ENCODE data around the gene EHD3.

EHD3 gene

GRCh38 chr2:31299547-31299946 lies 65.6 kb downstream of the EHD3 start:
- H3K4me3 Mint-ChIP-seq = no peak overlapping the region
- peaks cover 21% of the 10 kb centered on the region for H3K27me3 Mint-ChIP-seq (ENCODE audit: low read depth)
- H3K27ac Mint-ChIP-seq = no peak overlapping the region
- TF ChIP-seq, protein P1, sequence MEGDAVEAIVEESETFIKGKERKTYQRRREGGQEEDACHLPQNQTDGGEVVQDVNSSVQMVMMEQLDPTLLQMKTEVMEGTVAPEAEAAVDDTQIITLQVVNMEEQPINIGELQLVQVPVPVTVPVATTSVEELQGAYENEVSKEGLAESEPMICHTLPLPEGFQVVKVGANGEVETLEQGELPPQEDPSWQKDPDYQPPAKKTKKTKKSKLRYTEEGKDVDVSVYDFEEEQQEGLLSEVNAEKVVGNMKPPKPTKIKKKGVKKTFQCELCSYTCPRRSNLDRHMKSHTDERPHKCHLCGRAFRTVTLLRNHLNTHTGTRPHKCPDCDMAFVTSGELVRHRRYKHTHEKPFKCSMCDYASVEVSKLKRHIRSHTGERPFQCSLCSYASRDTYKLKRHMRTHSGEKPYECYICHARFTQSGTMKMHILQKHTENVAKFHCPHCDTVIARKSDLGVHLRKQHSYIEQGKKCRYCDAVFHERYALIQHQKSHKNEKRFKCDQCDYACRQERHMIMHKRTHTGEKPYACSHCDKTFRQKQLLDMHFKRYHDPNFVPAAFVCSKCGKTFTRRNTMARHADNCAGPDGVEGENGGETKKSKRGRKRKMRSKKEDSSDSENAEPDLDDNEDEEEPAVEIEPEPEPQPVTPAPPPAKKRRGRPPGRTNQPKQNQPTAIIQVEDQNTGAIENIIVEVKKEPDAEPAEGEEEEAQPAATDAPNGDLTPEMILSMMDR (IDR thresholded peaks at IDR 0.05; ENCODE audit: unreplicated experiment in 3 of 3) = no peak
- H3K9me3 Mint-ChIP-seq = no peaks in the 10 kb centered on the region
- no peaks in the 10 kb centered on the region for H3K4me1 Mint-ChIP-seq
- H3K36me3 Mint-ChIP-seq (ENCODE audit: low read depth) = no peaks in the 10 kb centered on the region

DNA sequence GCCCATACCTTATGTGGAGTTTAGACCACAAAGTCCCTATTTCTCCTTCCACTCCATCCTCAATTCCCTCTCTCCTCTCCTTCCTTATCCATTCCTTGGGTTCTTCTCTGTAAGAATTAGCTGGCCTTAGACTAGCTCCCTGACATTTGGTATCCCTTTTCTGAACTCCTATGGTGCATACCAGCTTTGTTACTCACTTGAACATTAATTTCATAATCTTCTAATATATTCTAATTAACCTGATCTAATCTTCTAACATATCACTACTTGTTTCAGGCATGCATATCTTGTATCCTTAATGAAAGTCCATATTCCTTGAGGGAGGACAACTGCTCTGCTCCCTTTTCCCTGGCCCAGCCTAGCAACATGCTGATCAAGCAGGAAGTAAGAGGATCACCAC lies 66.4 kb downstream of the EHD3 start:
- Mint-ChIP-seq H3K27me3 (ENCODE audit: low read depth) (peaks cover 18% of the 10 kb centered on the region), H3K36me3 (ENCODE audit: low read depth) (no peaks in the 10 kb centered on the region), H3K4me3 (no peak overlapping the region), H3K9me3 (no peaks in the 10 kb centered on the region), H3K27ac (no peak overlapping the region), H3K4me1 (no peaks in the 10 kb centered on the region)
- TF ChIP-seq, protein P1 (IDR thresholded peaks at IDR 0.05; ENCODE audit: unreplicated experiment in 3 of 3) = no peak

DNA sequence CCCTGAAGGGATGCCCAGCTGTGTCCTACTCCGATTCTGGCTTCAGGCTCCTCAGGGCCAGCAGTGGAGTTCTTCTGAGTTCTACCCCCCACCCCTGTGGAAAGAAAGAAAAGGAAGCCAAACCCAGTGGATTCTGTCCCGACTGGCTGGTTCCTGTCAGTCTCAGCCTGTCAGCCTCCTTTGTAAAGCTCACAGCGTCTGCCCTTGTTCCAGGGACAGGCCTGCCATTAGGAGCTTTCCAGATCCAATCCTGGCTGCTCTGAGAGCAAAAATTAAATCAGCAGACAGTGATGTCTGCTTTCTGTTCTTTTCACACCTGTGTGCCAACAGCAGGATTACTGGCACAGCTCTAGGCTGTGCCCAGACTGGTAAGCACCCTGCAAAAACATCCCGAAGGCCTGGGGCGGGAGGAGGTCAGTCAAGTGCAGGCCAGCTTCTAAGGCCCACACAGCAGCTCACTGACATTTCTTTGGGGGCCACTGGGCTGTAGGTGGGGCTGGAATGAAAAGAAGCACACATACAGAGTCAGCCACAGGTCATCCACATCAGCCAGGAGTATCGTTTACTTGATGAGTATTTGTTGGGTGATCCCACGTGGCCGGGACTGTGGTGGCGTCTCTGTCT lies 69.1 kb downstream of the EHD3 start:
- Mint-ChIP-seq H3K4me3 (no peak overlapping the region), H3K27me3 (ENCODE audit: low read depth) (peaks cover 3% of the 10 kb centered on the region), H3K36me3 (ENCODE audit: low read depth) (no peaks in the 10 kb centered on the region), H3K9me3 (peaks cover 6% of the 10 kb centered on the region), H3K27ac (no peak overlapping the region), H3K4me1 (no peaks in the 10 kb centered on the region)
- TF ChIP-seq, protein P1 (IDR thresholded peaks at IDR 0.05; ENCODE audit: unreplicated experiment in 3 of 3) = no peak

GRCh38 chr2:31304816-31305215 lies 70.9 kb downstream of the EHD3 start:
- H3K4me3 Mint-ChIP-seq = no peak overlapping the region
- H3K9me3 Mint-ChIP-seq = peaks cover 16% of the 10 kb centered on the region
- H3K27me3 Mint-ChIP-seq (ENCODE audit: low read depth) = peaks cover 3% of the 10 kb centered on the region
- TF ChIP-seq, protein P1 (IDR thresholded peaks at IDR 0.05; ENCODE audit: unreplicated experiment in 3 of 3) = no peak
- H3K4me1 Mint-ChIP-seq = no peaks in the 10 kb centered on the region
- H3K36me3 Mint-ChIP-seq (ENCODE audit: low read depth) = no peaks in the 10 kb centered on the region
- no peak overlapping the region for H3K27ac Mint-ChIP-seq

- no peaks in the 10 kb centered on the region for H3K4me1 Mint-ChIP-seq
- peaks cover 10% of the 10 kb centered on the region for H3K27me3 Mint-ChIP-seq (ENCODE audit: low read depth)
Observed at GRCh38 chr2:31312898-31313297, 78.9 kb downstream of the EHD3 start.

DNA sequence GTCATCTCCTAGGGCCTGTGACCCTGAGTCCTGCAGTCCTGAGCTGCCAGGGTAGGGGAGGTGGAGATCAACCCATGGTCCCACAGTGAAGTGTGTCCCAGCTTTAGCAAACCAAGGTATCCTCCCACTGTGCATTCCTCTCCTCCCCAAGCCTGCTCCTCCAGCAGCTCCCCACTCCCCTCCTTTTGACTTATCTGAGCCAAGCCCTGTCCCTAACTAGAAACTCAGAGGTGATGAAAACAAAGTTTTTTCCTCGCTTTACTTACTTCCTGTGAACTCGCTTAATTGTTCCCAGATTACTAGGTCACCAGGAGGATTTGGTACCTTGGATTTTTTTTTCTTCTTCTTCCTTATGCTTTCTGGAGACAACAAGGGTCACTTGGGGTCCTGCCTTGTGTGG lies 80.8 kb downstream of the EHD3 start:
- Mint-ChIP-seq H3K9me3 (peaks cover 14% of the 10 kb centered on the region), H3K4me3 (no peak overlapping the region), H3K4me1 (no peaks in the 10 kb centered on the region), H3K27me3 (ENCODE audit: low read depth) (peaks cover 10% of the 10 kb centered on the region), H3K36me3 (ENCODE audit: low read depth) (no peaks in the 10 kb centered on the region), H3K27ac (no peak overlapping the region)
- TF ChIP-seq, protein P1 (IDR thresholded peaks at IDR 0.05; ENCODE audit: unreplicated experiment in 3 of 3) = no peak

More at GRCh38 chr2:31312898-31313297, 78.9 kb downstream of the EHD3 start:
- Mint-ChIP-seq H3K4me3 (no peak overlapping the region), H3K27ac (no peak overlapping the region), H3K36me3 (ENCODE audit: low read depth) (no peaks in the 10 kb centered on the region), H3K9me3 (peaks cover 25% of the 10 kb centered on the region)
- TF ChIP-seq, protein P1 (IDR thresholded peaks at IDR 0.05; ENCODE audit: unreplicated experiment in 3 of 3) = no peak
